ENCODE results near the gene ALDH8A1. TPM values are rescaled to one million over a fixed set of nuclear protein-coding genes. Genes with fewer than 3 reads are reported as not detected.

The ALDH8A1 gene
- total and polyA plus RNA-seq, 8 donors: 0.12 to 3.3 (median 0.45) TPM; not detected in 5

DNA sequence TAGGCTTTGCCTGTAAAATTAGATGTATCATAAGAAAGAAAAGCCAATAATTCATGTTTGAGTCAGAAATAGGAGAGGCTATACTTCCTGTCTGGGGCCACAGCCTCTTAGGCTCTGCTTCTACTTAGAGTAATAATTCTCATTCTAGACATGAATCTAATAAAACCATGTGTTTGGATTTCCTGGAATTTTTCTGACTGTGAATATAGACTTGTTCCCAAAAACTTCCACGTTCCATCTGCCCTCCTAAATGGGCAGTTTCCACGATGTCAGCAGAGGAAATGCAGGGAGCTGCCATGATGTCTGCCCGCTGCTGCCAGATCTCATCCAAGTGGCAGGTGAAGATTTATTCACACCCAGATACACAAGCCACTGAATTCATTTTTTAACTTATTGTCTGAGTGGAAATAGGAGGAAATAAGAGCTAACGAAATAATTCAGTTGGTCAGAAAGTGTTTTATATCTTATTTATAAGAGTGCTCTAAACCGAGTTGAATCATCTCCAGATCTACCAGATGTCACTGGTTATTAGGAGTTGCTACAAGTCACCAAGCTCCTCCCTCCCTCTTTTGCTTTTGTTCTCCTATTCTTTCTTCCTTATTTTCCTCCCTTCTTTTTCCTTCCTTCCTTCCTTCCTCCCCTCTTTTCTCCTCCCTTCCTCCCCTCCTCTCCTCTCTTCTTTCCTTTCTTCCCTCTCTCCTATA, 69.3 kb downstream of the ALDH8A1 start:
- H3K36me3 ChIP-seq: no peaks in the 10 kb centered on the region
- no peaks in the 10 kb centered on the region for H3K9me3 ChIP-seq
- intact Hi-C loops (cut with DNase I; ENCODE audit: low total_unique reads): no loop called here
- no peak overlapping the region for H3K4me3 ChIP-seq
- peaks cover 0 to 20% (median 0%) of the 10 kb centered on the region in 3 donors for H3K27me3 ChIP-seq
- H3K4me1 ChIP-seq: no peaks in the 10 kb centered on the region
- no peak overlapping the region for H3K27ac ChIP-seq
- DNase-seq: peak in 1 of 2 donors; percentile 28
- TF ChIP-seq, protein P1, sequence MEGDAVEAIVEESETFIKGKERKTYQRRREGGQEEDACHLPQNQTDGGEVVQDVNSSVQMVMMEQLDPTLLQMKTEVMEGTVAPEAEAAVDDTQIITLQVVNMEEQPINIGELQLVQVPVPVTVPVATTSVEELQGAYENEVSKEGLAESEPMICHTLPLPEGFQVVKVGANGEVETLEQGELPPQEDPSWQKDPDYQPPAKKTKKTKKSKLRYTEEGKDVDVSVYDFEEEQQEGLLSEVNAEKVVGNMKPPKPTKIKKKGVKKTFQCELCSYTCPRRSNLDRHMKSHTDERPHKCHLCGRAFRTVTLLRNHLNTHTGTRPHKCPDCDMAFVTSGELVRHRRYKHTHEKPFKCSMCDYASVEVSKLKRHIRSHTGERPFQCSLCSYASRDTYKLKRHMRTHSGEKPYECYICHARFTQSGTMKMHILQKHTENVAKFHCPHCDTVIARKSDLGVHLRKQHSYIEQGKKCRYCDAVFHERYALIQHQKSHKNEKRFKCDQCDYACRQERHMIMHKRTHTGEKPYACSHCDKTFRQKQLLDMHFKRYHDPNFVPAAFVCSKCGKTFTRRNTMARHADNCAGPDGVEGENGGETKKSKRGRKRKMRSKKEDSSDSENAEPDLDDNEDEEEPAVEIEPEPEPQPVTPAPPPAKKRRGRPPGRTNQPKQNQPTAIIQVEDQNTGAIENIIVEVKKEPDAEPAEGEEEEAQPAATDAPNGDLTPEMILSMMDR (IDR thresholded peaks at IDR 0.05): no peak
- TF ChIP-seq EP300 (IDR thresholded peaks at IDR 0.05) (no peak), POLR2AphosphoS5 (IDR thresholded peaks at IDR 0.05) (no peak), POLR2A (IDR thresholded peaks at IDR 0.05) (no peak)
- WGBS, 5 donors: 58 to 71% (median 64%) methylated on average over 5 of the region's 5 CpGs

DNA sequence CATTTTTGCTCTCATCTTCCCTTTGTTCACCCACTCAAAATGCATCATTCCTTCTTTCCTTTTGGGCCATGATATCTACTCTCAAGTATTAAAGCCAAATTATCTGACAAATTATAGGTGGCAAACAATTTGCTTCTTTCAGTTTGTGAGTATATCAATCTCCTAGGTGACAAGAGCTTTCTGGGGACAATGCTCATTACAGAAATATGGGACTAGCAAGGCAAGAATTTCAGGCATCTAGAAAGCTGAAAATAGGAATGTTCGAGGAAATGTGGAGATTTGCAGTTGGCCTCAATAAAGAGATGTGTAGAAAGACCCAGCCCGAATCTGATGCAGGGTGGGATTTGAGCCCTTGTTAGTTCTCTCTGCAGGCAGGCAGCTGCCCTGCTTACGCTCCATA, 71.8 kb downstream of the ALDH8A1 start:
- 70 to 93% (median 78%) methylated on average over 3 of the region's 3 CpGs for WGBS, 5 donors
- H3K36me3 ChIP-seq: no peaks in the 10 kb centered on the region
- intact Hi-C loops (cut with DNase I; ENCODE audit: low total_unique reads): no loop called here
- no peaks in the 10 kb centered on the region for H3K9me3 ChIP-seq
- no peak overlapping the region for H3K4me3 ChIP-seq
- no peak for TF ChIP-seq POLR2AphosphoS5 (IDR thresholded peaks at IDR 0.05)
- no peak for TF ChIP-seq POLR2A (IDR thresholded peaks at IDR 0.05)
- TF ChIP-seq EP300 (IDR thresholded peaks at IDR 0.05): no peak
- TF ChIP-seq, protein P1 (IDR thresholded peaks at IDR 0.05): no peak
- H3K4me1 ChIP-seq: no peaks in the 10 kb centered on the region
- no peak for DNase-seq
- H3K27me3 ChIP-seq: peaks cover 0 to 5% (median 0%) of the 10 kb centered on the region in 3 donors
- H3K27ac ChIP-seq: no peak overlapping the region

DNA sequence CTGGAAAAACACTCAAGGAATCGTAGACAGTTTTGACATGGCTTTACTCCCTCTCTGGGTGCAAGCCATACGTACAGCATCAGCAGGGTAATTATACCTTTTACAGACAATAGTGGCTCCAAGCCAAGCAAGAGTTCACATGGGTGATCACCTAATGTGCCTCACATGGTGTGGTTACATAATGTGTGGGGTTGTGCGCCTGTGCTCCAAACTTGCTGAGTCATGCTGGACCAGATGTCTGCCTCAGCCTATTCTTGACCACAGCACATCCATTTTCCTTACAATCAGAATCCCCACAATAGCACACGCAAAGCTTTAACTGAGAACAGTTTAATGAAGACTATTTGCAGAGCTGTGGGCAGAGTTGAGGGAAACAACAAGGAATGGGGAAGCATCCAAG, 74.5 kb downstream of the ALDH8A1 start:
- Histone ChIP-seq H3K27ac (no peak overlapping the region), H3K4me1 (no peaks in the 10 kb centered on the region), H3K9me3 (no peaks in the 10 kb centered on the region), H3K36me3 (no peaks in the 10 kb centered on the region), H3K27me3 (no peaks in the 10 kb centered on the region), H3K4me3 (no peak overlapping the region)
- 90 to 97% (median 95%) methylated on average over 4 of the region's 4 CpGs for WGBS, 5 donors
- intact Hi-C loops (cut with DNase I; ENCODE audit: low total_unique reads): no loop called here
- no peak for DNase-seq
- no peak for TF ChIP-seq POLR2A (IDR thresholded peaks at IDR 0.05)
- TF ChIP-seq EP300 (IDR thresholded peaks at IDR 0.05): no peak
- TF ChIP-seq, protein P1 (IDR thresholded peaks at IDR 0.05): no peak
- no peak for TF ChIP-seq POLR2AphosphoS5 (IDR thresholded peaks at IDR 0.05)

DNA sequence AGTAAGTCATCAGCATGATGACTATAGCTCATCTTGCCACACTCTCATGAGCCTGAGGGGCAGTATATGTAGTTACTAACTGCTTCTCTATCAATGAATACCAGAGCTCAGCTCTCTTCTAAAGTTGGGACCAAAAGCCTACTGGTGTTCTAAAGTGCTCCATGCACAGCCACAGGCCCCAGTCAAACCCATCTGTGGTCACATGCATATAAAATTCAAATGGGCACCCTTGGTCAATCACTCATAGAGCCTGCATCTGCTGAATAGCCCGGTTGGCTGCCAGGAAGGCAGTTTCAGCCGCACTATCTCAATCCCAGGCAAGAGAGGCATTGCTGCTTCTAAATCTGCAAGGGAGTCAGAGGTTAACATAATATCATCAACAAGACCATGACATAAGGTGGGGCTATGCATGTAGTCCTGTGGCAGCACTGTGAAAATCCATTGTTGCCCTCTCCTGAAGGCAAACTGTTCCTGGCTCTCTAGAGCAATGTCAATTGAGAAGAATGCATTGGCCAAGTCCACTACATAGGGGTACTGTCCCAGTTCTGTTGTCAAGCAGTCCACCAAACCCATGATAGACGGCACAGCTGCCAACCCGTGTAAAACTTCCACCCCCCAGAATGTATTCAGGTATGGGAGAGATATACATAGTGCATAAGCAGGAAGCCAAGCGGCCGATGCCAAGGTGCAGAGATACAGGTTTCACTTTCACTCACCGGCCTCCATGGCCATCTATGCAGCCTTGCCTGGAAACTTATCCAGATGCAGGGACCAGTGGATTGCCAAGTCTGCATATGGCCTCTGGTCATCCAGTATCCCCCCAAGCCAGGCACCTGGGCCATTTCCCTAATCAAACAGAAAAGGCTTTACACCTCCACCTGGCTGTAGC, 76.2 kb downstream of the ALDH8A1 start:
- Histone ChIP-seq H3K9me3 (no peaks in the 10 kb centered on the region), H3K36me3 (no peaks in the 10 kb centered on the region), H3K27ac (no peak overlapping the region), H3K4me3 (no peak overlapping the region), H3K4me1 (no peaks in the 10 kb centered on the region), H3K27me3 (no peaks in the 10 kb centered on the region)
- TF ChIP-seq EP300 (IDR thresholded peaks at IDR 0.05): no peak
- no peak for TF ChIP-seq POLR2A (IDR thresholded peaks at IDR 0.05)
- TF ChIP-seq, protein P1 (IDR thresholded peaks at IDR 0.05): no peak
- no peak for TF ChIP-seq POLR2AphosphoS5 (IDR thresholded peaks at IDR 0.05)
- DNase-seq: peak in 1 of 2 donors; percentile 56
- 80 to 91% (median 88%) methylated on average over 7 of the region's 7 CpGs for WGBS, 5 donors
- intact Hi-C loops (cut with DNase I; ENCODE audit: low total_unique reads): no loop called here

Measured in stomach (tissue), 9 donors.